ENCODE measurements around the gene RUSC2.

DNA sequence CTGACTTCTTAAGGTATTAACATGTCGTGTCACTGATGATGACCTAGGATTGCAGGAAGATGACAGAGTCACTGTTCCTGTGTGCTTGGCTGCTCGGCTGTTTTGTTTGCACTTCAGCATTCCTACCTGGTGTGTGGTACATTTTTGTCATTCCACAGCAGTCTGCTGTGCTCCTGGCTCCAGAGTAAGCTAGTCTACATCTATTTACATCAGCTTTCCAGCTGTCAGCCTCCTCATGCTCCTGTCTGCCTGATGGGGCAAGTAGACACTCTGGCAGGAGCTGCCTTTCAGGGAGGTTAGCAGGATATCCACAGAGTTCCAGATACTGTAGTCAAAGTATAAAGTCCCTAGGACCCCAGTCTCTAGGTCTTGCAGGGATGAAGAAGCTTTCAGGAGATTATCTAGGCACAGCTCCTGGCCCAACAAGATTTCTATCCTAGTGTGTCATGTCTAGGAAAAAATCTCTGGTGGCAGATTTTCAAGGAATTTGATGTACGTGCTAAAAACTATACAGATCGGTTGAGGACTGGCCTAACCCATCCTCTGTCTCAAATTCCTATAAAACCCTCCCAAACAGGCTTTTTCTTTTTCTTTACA, 28.4 kb downstream of the RUSC2 start:
- TF ChIP-seq ZBTB33 (IDR thresholded peaks at IDR 0.05) (no peak), STAT3 (IDR thresholded peaks at IDR 0.05; ENCODE audit: low read depth, low read length) (no peak), NFIC (IDR thresholded peaks at IDR 0.05; ENCODE audit: low read depth, low read length) (no peak), POLR2A (IDR thresholded peaks at IDR 0.05; ENCODE audit: low read depth, low read length) (no peak), BHLHE40 (IDR thresholded peaks at IDR 0.05; ENCODE audit: borderline replicate concordance in 1 of 2, low read depth in 2 of 2, low read length in 1 of 2) (no peak), EZH2 (IDR thresholded peaks at IDR 0.05; ENCODE audit: borderline replicate concordance, control insufficient read depth, low read depth, low read length) (no peak), YY1 (IDR thresholded peaks at IDR 0.05; ENCODE audit: low read depth, low read length) (no peak), EP300 (IDR thresholded peaks at IDR 0.05; ENCODE audit: borderline replicate concordance in 1 of 2, control insufficient read depth in 1 of 2, low read depth in 2 of 2, low read length in 2 of 2) (no peak), ZBED1 (IDR thresholded peaks at IDR 0.05; ENCODE audit: borderline replicate concordance) (no peak), RAD21 (IDR thresholded peaks at IDR 0.05; ENCODE audit: insufficient read depth, low read depth, low read length) (no peak)
- TF ChIP-seq, protein P1, sequence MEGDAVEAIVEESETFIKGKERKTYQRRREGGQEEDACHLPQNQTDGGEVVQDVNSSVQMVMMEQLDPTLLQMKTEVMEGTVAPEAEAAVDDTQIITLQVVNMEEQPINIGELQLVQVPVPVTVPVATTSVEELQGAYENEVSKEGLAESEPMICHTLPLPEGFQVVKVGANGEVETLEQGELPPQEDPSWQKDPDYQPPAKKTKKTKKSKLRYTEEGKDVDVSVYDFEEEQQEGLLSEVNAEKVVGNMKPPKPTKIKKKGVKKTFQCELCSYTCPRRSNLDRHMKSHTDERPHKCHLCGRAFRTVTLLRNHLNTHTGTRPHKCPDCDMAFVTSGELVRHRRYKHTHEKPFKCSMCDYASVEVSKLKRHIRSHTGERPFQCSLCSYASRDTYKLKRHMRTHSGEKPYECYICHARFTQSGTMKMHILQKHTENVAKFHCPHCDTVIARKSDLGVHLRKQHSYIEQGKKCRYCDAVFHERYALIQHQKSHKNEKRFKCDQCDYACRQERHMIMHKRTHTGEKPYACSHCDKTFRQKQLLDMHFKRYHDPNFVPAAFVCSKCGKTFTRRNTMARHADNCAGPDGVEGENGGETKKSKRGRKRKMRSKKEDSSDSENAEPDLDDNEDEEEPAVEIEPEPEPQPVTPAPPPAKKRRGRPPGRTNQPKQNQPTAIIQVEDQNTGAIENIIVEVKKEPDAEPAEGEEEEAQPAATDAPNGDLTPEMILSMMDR (IDR thresholded peaks at IDR 0.05 in 2 of 3, conservative IDR thresholded peaks at IDR 0.05 in 1 of 3; ENCODE audit: control insufficient read depth in 2 of 3, extremely low read depth in 1 of 3, insufficient read depth in 1 of 3, low read depth in 3 of 3, low read length in 3 of 3) = no peak
- TF ChIP-seq, protein P2, sequence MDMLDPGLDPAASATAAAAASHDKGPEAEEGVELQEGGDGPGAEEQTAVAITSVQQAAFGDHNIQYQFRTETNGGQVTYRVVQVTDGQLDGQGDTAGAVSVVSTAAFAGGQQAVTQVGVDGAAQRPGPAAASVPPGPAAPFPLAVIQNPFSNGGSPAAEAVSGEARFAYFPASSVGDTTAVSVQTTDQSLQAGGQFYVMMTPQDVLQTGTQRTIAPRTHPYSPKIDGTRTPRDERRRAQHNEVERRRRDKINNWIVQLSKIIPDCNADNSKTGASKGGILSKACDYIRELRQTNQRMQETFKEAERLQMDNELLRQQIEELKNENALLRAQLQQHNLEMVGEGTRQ (IDR thresholded peaks at IDR 0.05; ENCODE audit: borderline replicate concordance, low read depth, low read length) = no peak
- TF ChIP-seq, protein P3, sequence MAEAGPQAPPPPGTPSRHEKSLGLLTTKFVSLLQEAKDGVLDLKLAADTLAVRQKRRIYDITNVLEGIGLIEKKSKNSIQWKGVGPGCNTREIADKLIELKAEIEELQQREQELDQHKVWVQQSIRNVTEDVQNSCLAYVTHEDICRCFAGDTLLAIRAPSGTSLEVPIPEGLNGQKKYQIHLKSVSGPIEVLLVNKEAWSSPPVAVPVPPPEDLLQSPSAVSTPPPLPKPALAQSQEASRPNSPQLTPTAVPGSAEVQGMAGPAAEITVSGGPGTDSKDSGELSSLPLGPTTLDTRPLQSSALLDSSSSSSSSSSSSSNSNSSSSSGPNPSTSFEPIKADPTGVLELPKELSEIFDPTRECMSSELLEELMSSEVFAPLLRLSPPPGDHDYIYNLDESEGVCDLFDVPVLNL (IDR thresholded peaks at IDR 0.05; ENCODE audit: low read depth, low read length) = no peak
